Neural progenitor cell (in vitro differentiated cells): Measurements from ENCODE around the gene RUVBL2.

Source experiments
- EZH2 ChIP-seq: fragments of 200-600 bp; sonication (generic); IDR thresholded peaks from 2 replicates; pipeline ENCODE4 v1.6.1; 2017; ENCODE audit warnings: antibody characterized with exemption, mild to moderate bottlenecking, moderate library complexity
- TF ChIP-seq, protein P1 (sequence below): fragments of 200-600 bp; sonication (generic); IDR thresholded peaks from 2 replicates; pipeline ENCODE4 v1.5.1; 2017; ENCODE audit warnings: antibody characterized with exemption, mild to moderate bottlenecking

DNA sequence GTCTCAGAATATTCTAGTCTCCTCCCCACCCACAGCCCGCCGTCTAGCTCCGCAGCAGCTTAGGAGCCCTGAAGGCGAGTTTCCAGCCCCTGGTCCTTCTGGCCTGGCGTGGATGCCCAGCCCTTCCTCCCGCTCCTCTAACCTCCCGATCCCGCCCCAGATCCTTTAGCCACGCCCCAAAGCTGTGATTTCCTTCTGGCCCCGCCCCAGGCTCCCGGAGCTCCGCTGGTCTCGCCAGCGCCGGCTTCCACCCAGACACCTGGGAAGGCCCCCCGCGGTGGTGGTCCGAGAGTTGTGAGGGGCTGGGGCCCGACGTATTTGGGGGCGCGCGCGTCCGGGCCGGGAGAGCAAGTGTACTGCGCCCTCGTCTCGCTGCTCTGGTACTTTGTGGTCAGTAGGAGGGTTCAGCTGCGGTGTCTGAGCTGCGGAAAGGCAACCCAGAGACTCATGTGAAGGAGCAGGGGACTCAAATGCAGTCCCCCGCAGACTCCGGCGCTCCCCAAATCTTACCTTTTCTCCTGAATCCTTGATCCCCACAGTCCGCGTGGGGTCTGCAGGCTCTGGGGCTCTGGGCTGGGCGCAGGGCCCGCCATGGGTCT lies 64.0 kb downstream of the RUVBL2 start, which contains the start of gene CGB7:
- TF ChIP-seq, protein P1, sequence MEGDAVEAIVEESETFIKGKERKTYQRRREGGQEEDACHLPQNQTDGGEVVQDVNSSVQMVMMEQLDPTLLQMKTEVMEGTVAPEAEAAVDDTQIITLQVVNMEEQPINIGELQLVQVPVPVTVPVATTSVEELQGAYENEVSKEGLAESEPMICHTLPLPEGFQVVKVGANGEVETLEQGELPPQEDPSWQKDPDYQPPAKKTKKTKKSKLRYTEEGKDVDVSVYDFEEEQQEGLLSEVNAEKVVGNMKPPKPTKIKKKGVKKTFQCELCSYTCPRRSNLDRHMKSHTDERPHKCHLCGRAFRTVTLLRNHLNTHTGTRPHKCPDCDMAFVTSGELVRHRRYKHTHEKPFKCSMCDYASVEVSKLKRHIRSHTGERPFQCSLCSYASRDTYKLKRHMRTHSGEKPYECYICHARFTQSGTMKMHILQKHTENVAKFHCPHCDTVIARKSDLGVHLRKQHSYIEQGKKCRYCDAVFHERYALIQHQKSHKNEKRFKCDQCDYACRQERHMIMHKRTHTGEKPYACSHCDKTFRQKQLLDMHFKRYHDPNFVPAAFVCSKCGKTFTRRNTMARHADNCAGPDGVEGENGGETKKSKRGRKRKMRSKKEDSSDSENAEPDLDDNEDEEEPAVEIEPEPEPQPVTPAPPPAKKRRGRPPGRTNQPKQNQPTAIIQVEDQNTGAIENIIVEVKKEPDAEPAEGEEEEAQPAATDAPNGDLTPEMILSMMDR, result no peak
- TF ChIP-seq EZH2, result no peak
